ENCODE measurements around the gene NUP188. TPM values are rescaled to one million over a fixed set of nuclear protein-coding genes. Genes with fewer than 3 reads are reported as not detected.

Gene NUP188
- total RNA-seq, 1 donor from 2014 or later, result 66.7 TPM

GRCh38 chr9:128919402-128920089 lies 28.0 kb upstream of the NUP188 start:
- Mint-ChIP-seq H3K27ac (no peak overlapping the region), H3K27me3 (ENCODE audit: insufficient read depth, low read depth) (peaks cover 6% of the 10 kb centered on the region), H3K36me3 (peaks cover 12% of the 10 kb centered on the region), H3K4me3 (no peak overlapping the region), H3K9me3 (no peaks in the 10 kb centered on the region), H3K4me1 (peaks cover 19% of the 10 kb centered on the region)
- H3K4me1 ChIP-seq, result peaks cover 8% of the 10 kb centered on the region
- DNase-seq (ENCODE audit: low spot score), result no peak
- H2AFZ ChIP-seq (replicated peaks), result no peak overlapping the region
- TF ChIP-seq CTCF (IDR thresholded peaks at IDR 0.05), result no peak
- TF ChIP-seq EZH2 (IDR thresholded peaks at IDR 0.05), result no peak
- no peak for TF ChIP-seq EZH2phosphoT487 (IDR thresholded peaks at IDR 0.05)
- H3K9me3 ChIP-seq (ENCODE audit: low read depth), result no peaks in the 10 kb centered on the region
- no peak overlapping the region for H3K27ac ChIP-seq
- peaks cover 26% of the 10 kb centered on the region for H3F3A ChIP-seq (ENCODE audit: low read depth)
- H3K79me2 ChIP-seq (ENCODE audit: low read depth), result peaks cover 5% of the 10 kb centered on the region
- no peaks in the 10 kb centered on the region for H3K36me3 ChIP-seq
- H4K20me1 ChIP-seq (ENCODE audit: low read depth), result peaks cover 3% of the 10 kb centered on the region
- no peak overlapping the region for H3K9ac ChIP-seq
- H3K27me3 ChIP-seq, result no peaks in the 10 kb centered on the region
- no peak overlapping the region for H3K4me3 ChIP-seq
- no peak overlapping the region for H3K4me2 ChIP-seq

GRCh38 chr9:128920381-128921058 lies 27.0 kb upstream of the NUP188 start, which contains the start of gene PHYHD1:
TSS of gene PHYHD1 (plus strand) at chr9:128920982. CDS start at chr9:128922324, 1,342 bp downstream.
- H3K9ac ChIP-seq, result no peak within 1 kb of the TSS

More at GRCh38 chr9:128920381-128921058, 27.0 kb upstream of the NUP188 start, which contains the start of gene PHYHD1:
- Histone ChIP-seq H4K20me1 (ENCODE audit: low read depth) (no peaks in the 10 kb centered on the region), H3K27ac (peak within 1 kb of the TSS; percentile 67), H3K79me2 (ENCODE audit: low read depth) (peaks cover 3% of the 10 kb centered on the region), H3K4me3 (peak within 1 kb of the TSS; percentile 62), H3K4me1 (peaks cover 8% of the 10 kb centered on the region), H3K27me3 (no peaks in the 10 kb centered on the region), H3K9me3 (ENCODE audit: low read depth) (no peaks in the 10 kb centered on the region), H3F3A (ENCODE audit: low read depth) (peaks cover 26% of the 10 kb centered on the region), H3K36me3 (no peaks in the 10 kb centered on the region), H2AFZ (replicated peaks) (peak within 1 kb of the TSS; percentile 94), H3K4me2 (peak within 1 kb of the TSS; percentile 83)
- peaks cover 12% of the 10 kb centered on the region for H3K36me3 Mint-ChIP-seq
- peaks cover 4% of the 10 kb centered on the region for H3K27me3 Mint-ChIP-seq (ENCODE audit: insufficient read depth, low read depth)
- no peak for TF ChIP-seq CTCF (IDR thresholded peaks at IDR 0.05)
- TF ChIP-seq EZH2phosphoT487 (IDR thresholded peaks at IDR 0.05), result no peak
- TF ChIP-seq EZH2 (IDR thresholded peaks at IDR 0.05), result no peak
- H3K4me1 Mint-ChIP-seq, result peaks cover 19% of the 10 kb centered on the region
- no peak for DNase-seq (ENCODE audit: low spot score)
- peak within 1 kb of the TSS; percentile 75 for H3K4me3 Mint-ChIP-seq
- peak within 1 kb of the TSS; percentile 97 for H3K27ac Mint-ChIP-seq
- H3K9me3 Mint-ChIP-seq, result no peaks in the 10 kb centered on the region
